ENCODE results near the gene ZNF774.
"Not testable (repeated sequence)": the region's sequence is repeated elsewhere in the genome, so short reads cannot be mapped to it uniquely, and the experiment has no call there.

The ZNF774 gene

DNA sequence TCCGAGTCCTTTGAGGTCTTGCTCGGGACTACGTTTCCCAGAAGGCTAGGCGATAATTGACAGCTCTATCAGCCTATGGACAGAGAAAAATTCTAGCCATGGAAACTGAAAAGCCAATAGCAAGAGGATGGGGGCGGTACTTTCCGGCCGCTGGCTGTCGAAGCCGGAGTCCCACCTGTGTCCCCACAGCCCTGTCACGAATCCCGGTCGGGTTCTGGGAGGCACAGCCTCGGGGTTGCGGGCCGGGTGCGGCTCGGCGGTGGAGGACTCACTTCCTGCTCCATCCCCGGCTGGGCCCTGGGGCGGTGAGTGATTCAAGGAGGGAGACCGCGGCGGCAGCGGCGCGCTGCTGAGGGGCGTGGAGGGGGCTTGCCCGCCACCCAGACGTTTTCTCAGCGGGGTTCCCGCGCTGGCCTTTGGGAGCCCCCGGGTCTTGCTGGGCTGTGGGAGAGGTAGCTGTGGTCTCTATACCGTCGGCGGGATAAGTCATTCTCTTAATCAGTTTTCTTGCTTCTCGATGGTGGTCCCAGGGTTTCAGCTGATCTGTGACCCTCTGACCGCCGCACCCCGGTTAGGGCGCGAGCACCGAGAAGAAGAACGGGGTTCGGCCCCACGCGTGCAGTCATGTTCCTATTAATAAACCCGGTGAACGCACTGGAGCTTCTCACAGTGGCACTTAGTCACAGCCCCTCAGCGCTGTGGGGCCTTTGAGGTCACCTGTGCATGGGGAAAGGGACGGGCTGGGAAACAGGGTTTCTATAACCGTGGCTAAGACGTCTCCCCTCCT, at the start of gene ZNF774:
ZNF774 (plus strand) TSS at position 178 of the 787 bp plus-strand sequence. CDS start 2,377 bp downstream, outside the sequence.
- peak within 1 kb of the TSS; percentile 73 for H3K4me3 ChIP-seq (ENCODE audit: low read depth, low read length)
- TF ChIP-seq CTCF (IDR thresholded peaks at IDR 0.05; ENCODE audit: low read depth, low read length) = no peak

DNA sequence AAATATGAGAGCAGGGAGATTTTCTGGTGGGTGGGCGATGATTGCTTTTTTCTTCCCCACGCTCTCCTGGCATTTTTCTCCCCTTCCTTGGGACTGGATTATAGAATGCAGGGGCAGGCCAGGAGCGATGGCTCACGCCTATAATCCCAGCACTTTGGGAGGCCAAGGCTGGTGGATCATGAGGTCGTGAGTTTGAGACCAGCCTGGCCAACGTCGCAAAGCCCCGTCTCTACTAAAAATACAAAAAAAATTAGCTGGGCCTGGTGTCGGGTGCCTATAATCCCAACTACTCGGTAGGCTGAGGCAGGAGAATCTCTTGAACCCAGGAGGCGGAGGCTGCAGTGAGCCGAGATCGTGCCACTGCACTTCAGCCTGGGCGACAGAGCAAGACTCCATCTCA, 46.7 kb upstream of the ZNF774 start:
- H3K4me3 ChIP-seq (ENCODE audit: low read depth, low read length) = not testable (repeated sequence)

DNA sequence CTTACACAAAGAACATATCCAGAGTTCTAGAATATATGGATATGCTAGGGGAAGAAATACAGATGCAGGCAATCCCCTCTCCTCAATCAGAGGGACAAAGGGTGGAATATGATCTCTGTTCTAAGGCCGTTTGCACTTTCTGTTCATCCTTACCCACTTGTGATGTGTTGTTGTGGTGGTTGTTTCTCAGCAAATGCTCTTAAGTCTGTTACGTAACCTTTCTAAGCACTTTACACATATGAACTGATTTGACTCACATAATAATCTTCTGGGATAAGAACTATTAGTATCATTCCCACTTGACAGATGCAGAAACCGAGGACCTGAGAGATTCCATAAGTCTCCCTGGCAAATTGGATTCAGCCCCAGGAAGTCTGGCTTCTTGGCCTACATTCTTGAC, 46.2 kb upstream of the ZNF774 start:
- no peak overlapping the region for H3K4me3 ChIP-seq (ENCODE audit: low read depth, low read length)
- no peak for TF ChIP-seq CTCF (IDR thresholded peaks at IDR 0.05; ENCODE audit: low read depth, low read length)

DNA sequence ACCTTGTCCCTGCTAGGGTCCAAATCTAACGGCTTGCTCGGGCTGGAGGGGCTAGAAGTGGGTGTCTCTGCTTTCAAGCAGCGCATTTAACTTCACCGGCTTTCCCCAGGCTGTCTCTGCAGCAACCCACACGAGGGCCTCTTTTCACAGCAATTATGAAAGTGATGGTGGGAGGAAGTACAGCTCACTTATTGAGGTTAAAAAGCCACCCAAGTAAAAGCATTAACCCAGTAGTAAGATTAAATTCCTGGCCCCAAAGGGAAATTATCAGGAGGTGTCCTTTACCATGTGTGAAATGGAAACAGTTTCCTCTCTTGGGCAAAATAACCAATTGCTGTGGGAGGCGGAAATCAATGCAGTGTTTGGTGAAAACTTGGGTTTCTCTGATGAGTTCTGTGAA, 45.5 kb upstream of the ZNF774 start:
- TF ChIP-seq CTCF (IDR thresholded peaks at IDR 0.05; ENCODE audit: low read depth, low read length) = no peak
- no peak overlapping the region for H3K4me3 ChIP-seq (ENCODE audit: low read depth, low read length)

GRCh38 chr15:90307661-90308060, 44.4 kb upstream of the ZNF774 start:
- H3K4me3 ChIP-seq (ENCODE audit: low read depth, low read length) = no peak overlapping the region
- no peak for TF ChIP-seq CTCF (IDR thresholded peaks at IDR 0.05; ENCODE audit: low read depth, low read length)

- no peak overlapping the region for H3K4me3 ChIP-seq (ENCODE audit: low read depth, low read length)
- no peak for TF ChIP-seq CTCF (IDR thresholded peaks at IDR 0.05; ENCODE audit: low read depth, low read length)
Measured at GRCh38 chr15:90309020-90309419, 43.1 kb upstream of the ZNF774 start.

GRCh38 chr15:90315278-90315982, 36.7 kb upstream of the ZNF774 start:
- H3K4me3 ChIP-seq (ENCODE audit: low read depth, low read length) = no peak overlapping the region
- no peak for TF ChIP-seq CTCF (IDR thresholded peaks at IDR 0.05; ENCODE audit: low read depth, low read length)

Measured in WI38 (cell line).